Skin epidermis (tissue), 12 donors: ENCODE measurements around the gene EPHB3.
A peak's percentile ranks its signal among the peaks of the same experiment; 100 is the strongest.

ENCODE experiments used
- H3K27ac ChIP-seq, 21 experiments: fragments of 200-600 bp; sonication (generic) in 11 of 21; one replicate each; pipeline ENCODE4 v1.5.0; 2020; ENCODE audit warnings: mild to moderate bottlenecking in 3 of 21, inconsistent platforms in 2 of 21, moderate library complexity in 2 of 21
- H3K4me3 ChIP-seq, 7 experiments: fragments of 200-600 bp; sonication (generic) in 2 of 7; one replicate each; pipeline ENCODE4 v1.5.0; 2020; ENCODE audit warnings: inconsistent platforms in 2 of 7, mild to moderate bottlenecking in 2 of 7, moderate library complexity in 1 of 7

EPHB3 gene

DNA sequence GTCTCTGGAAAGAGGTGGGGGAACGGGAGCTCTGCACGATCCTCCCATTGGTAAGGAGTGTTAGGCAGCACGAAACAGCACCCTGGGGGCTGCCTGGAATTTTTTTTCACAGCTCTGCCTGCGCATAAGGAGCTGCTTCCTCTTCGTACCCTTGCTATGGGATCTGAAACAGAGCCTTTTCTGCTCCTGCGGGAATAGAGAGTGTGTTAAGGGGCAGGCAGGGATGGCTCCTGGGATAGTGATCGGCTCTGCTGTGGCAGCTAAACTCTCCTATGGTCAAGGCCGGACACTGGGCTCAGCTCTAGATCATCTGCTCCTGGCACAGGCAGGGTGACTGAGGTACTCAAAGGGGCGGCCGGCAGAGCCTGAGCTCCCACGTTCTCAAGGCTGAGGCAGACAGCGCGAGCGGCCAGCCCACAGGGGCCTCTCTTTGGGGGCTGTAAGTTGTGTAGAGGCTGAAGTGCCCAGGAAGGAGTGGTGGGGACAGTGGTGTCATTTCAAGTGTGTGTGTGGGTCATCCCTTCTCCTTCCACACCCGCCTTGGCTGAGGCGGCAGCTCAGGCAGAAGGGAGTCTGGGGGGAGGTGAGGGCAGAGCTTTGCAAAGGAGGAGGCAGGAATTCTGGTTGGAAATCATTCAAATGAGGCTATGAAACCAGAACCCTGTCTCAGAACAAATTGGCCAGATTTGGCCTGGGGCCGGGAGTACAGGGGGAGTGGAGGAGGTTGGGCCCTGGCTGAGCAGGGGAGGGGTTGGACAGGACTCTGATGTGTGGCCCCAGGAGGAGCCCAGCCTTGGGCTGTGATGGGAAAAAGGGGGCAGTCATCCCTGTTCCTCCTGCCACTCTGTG lies 31.0 kb downstream of the EPHB3 start:
- Histone ChIP-seq H3K27ac (peak overlapping the region in 7 of 21 experiments; percentile 9 to 64 (median 49)), H3K4me3 (no peak overlapping the region)

DNA sequence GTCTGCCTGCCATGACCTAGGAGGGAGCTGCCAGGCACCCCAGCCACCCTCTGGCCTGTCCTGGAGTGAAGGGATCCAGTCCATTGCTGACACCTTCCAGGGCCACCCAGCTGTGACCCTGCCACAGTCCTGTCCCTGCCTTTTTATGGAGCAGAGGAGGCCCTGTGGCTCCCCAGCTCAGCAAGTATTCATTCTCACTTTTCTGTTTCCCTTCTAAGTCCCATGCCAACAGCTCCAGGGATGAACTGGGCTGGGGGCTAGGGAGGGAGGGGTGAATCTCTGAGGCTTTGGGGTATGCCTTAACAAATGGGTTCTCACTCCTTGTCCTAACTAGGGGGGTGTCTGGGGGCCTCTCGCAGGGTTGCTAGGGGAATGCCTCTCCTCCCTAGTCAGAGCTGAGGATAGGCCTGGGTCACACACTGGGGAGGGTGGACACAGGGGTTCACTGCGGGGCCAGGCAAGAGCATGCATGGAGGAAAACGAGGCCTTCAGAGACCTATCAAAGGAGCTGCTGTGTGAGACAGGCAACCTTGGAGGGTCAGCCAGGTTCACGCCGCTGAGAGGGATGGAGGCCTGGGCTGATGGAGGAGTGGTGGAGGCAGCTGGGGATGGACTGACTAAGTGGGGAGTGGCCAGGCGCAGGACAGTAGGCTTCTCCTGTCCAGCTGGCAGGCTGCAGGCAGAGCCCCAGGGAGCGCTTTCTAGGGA lies 31.8 kb downstream of the EPHB3 start:
- peak overlapping the region in 7 of 21 experiments; percentile 24 to 71 (median 62) for H3K27ac ChIP-seq

DNA sequence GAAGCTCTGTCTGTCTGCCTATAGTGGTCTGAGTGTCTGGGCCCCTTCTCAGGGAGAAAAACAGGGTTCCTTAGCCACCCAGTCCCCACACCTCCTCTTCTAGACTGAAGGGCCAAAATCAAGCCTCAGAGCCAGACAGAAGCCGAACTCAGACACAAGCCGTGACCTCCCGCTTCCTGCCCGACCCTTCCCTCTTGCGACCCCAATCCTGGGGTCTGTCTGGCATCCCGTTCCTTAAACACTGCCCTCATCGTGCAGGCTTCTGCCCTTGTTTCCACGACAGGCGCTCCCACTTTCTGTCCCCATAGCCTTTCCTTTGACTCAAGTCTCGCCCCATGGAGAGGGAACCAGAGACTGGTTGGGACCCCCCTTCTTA lies 32.3 kb downstream of the EPHB3 start:
- H3K27ac ChIP-seq: peak overlapping the region in 5 of 21 experiments; percentile 9 to 71 (median 62)
- no peak overlapping the region for H3K4me3 ChIP-seq

More for the DNA sequence above, 31.8 kb downstream of the EPHB3 start:
- no peak overlapping the region for H3K4me3 ChIP-seq

DNA sequence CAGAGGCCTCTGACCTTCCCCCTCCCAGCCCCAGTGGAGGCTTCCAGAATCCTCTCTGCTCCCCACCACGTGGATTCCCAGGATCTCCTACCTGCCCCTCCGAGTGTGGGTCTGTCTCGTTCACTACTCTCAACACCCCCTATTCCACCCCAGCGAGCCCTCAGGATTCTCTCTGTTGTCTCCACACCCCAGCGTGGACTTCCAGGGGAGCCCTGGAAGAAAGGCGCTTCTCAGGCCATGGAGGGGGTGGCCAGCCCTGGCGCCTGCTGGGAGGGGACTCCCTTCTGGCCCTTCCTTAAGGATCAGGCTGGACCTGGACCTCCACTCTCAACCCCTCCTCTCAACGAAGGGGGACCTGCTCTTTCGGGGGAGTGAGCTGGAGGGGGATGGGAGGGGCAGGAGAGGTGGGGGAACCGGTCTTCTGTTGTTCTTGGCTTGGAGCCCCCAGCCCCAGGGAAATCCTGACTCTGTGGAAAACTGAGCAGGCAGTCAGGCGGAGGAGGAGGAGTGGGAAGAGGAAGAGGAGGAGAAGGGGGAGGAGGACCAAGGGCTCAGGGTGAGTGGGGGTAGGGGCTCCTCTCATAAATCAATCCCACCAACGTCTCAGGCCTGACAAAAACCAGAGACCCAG lies 32.9 kb downstream of the EPHB3 start:
- peak overlapping the region in 4 of 21 experiments; percentile 9 to 71 (median 40) for H3K27ac ChIP-seq
- no peak overlapping the region for H3K4me3 ChIP-seq

DNA sequence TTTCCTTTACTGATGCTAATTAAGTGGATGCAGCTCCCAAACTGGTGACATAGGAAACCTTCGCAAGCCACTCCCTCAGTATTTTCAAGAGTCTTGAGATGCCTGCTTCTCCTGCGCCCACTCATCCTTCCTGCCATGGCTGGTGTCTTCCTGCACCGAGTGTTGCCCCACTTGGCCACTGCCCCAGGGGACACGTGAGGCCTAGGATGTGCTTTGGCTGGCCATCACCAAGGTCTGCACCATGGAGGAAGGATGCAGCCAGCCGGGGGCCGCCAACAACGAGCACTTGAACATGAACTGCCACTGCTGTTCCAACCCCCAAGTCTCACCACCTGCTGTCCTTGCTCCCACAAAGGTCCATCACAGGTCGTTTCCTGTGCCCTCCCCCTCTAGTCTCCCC lies 34.1 kb downstream of the EPHB3 start:
- Histone ChIP-seq H3K4me3 (no peak overlapping the region), H3K27ac (peak overlapping the region in 1 of 21 experiments; percentile 39)

DNA sequence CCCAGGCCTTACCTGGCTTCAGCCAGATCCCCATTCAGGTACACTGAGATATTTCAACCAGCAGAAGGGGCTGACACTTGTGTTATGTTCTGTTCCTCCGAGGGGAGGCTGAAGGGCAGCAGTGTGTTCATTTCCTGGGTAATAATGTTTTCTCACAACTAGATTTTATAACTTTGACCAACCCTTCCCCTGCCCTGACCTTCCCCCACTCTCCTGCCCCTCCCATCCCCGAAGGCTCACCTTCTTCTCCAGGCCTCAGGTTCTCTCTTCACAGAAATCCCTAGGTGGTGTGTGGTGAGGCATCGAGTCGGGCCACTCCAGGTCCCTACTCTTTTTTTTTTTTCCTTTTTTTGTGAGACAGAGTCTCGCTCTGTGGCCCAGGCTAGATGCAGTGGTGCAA lies 34.6 kb downstream of the EPHB3 start:
- no peak overlapping the region for H3K27ac ChIP-seq
- no peak overlapping the region for H3K4me3 ChIP-seq

DNA sequence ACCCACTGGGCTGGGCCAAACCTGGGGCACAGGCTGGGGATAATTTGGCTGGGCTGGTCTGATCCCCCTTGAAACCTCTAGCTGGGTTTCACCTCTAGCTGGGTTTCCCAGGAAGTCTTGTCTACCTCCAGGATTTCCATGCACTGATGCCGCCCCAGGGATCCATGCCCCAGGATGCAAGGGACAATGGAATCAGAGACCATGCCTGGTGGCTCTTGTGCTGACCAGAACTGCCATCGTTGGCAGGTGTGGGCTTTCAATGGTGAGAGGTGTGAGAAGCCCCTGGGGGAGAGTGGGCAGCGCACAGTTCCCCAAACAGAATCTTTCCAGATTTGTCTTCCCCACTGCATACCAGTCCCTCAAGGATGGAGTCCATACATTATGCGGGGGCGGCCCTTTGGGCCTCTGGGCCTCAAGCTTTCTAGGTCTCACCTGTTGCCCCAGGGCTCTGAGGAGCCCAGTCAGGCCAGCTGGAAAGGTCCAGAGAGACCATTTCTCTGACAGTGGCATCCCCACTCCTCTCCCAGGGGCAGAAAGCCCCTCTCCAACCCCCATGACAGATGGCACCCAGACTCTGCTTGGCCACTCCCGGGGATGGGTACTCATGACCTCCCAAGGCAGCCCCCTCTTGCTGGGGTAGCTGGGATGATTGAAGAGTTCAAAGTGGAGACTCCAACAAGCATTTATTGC lies 35.4 kb downstream of the EPHB3 start:
- Histone ChIP-seq H3K4me3 (no peak overlapping the region), H3K27ac (peak overlapping the region in 2 of 21 experiments; percentile 3 to 60)

DNA sequence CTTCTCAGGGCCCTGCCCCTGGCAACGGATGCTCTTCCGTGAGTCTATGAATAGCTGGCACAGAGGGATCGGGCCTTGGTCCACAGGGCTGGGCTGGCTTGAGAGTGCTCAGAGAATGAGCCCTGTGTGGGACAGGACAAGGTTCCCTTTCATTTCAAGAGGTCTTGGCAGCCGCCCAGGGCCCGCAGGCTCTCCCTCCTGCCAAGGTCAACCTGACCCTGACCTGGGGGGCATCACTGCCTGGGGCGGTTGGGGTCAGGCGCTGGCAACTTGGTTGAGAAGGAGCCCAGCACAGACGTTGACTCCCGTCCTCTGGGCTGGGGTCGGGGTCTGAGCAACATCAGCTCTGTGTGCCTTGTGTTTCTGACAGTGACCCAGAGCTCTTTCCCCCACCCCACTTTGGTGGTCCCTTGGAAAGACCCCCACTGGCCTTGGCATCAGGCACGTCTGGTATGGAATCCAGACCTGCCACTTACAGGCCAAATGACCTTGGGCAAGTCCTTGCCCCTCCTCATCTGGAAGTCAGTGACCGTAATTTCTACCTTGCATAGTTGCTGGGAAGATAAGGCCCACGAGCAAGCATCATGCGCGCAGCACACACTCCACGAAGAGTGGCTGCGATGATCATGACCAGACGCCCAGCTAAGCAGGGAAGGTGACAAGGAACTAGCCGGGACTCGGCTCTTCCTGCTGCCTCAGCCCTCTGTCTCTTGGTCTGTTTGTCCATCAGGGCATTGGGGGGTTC lies 36.4 kb downstream of the EPHB3 start:
- H3K4me3 ChIP-seq: no peak overlapping the region
- H3K27ac ChIP-seq: peak overlapping the region in 3 of 21 experiments; percentile 25 to 73 (median 40)

DNA sequence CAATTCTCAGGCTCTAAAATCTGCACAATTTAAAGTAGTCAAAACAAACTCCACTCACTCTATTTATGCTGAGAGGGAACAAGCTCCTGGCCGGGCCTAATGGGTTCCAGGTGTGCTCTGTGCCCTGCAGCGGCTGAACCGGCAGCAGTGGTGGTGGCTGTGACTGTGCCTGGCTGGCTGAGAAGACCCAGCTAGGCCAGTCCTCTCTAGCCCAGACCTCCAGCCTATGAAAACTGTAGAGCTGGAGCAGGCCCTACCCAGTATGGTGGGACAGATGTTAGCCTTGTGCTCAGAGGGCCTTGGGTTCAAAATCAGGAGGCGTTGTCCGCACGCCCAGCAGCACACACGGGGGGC lies 37.0 kb downstream of the EPHB3 start:
- Histone ChIP-seq H3K4me3 (no peak overlapping the region), H3K27ac (peak overlapping the region in 4 of 21 experiments; percentile 25 to 73 (median 44))

DNA sequence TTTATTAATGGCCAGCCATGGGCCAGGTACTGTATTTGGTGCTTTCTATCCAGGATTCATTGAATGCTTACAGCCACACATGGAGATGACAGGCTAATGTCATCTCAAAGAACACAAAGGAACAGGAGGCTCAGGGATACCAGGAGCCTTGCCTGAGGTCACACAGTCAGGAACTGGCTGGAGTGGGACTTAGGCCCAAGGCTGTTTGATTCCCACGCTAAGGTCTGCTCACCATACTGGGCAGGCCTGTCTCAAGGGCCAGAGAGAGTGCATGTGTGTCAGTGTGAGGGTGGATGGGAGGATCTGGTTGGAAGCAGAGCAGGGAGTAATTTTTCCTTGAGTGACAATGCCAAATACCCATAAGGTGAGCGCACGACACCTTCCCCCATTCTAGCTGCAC lies 37.6 kb downstream of the EPHB3 start:
- peak overlapping the region in 3 of 21 experiments; percentile 40 to 73 (median 47) for H3K27ac ChIP-seq

DNA sequence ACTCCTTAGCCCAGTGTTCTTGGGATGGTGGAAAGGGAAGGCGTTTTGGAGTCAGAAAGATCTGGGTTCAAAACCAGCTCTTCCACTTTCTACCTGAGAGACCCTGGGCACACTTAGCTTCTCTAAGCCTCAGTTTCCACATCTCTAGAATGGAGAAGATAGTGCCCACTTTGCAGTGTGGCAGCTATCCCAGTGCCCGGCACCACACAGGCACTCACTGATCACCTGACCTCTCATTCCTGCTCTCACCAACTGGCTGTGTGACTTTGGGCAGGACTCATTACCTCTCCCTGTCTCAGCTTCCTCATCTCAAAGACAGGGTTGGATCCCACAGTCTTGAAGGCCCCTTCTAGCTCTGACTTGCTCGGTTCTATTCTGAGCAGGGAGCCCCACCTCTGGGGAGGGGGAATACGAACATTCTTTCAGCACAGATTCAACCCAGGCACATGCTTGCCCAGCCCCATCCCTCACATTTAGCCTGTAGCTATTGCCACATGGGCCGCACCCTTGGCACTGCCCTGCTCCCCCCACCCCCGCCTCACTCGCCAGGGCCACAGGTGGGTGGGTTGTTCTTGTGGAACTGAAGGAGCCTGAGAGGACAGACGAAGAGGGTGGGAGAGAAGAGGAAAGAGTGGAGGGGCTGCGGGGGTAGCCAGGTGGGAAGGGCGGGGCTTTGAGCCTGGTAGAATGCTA lies 39.2 kb downstream of the EPHB3 start:
- peak overlapping the region in 2 of 7 experiments; percentile 9 to 31 for H3K4me3 ChIP-seq
- H3K27ac ChIP-seq: peak overlapping the region in 12 of 21 experiments; percentile 39 to 89 (median 64)

More for the DNA sequence above, 37.6 kb downstream of the EPHB3 start:
- no peak overlapping the region for H3K4me3 ChIP-seq

DNA sequence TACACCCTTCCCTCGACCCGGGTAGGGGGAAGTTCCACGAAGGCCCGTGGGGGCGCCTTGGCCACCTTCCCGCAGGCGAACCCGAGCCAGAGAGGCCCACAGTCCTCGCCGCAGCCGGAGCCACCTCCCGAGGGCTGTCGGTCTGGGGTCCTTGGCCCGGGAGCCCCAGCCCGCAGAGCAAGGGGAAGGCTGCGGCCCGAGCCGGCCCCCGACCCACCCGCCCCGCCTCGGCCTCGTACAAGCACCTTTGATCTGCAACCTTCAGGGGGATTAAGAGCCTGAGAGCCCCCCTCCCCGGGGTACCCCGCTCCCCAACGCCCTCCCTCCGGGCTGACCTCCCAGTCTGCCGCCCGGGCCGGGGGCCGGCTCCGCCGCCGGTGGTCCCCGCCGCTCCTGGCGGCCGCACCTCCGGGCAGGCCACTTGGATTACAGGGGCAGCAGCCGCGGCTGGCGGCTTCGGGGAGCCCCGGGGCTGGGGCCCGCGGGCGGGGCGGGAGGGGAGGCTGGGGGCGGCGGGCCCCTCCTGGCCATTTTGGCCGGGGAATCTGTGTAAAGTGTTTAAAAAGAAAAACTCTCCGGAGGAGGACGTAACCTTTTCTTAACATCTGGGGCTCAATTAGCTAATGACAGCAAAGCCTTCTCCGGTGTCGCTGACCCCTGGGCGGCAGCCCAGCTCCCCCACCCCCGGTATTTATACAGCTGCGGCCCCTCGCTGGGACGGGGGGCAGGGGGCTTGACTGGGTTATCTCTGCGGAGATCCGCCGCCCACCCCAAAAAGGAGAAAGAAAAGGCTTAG lies 40.2 kb downstream of the EPHB3 start:
- Histone ChIP-seq H3K27ac (peak overlapping the region in 14 of 21 experiments; percentile 29 to 89 (median 70)), H3K4me3 (peak overlapping the region in 3 of 7 experiments; percentile 9 to 31 (median 12))

DNA sequence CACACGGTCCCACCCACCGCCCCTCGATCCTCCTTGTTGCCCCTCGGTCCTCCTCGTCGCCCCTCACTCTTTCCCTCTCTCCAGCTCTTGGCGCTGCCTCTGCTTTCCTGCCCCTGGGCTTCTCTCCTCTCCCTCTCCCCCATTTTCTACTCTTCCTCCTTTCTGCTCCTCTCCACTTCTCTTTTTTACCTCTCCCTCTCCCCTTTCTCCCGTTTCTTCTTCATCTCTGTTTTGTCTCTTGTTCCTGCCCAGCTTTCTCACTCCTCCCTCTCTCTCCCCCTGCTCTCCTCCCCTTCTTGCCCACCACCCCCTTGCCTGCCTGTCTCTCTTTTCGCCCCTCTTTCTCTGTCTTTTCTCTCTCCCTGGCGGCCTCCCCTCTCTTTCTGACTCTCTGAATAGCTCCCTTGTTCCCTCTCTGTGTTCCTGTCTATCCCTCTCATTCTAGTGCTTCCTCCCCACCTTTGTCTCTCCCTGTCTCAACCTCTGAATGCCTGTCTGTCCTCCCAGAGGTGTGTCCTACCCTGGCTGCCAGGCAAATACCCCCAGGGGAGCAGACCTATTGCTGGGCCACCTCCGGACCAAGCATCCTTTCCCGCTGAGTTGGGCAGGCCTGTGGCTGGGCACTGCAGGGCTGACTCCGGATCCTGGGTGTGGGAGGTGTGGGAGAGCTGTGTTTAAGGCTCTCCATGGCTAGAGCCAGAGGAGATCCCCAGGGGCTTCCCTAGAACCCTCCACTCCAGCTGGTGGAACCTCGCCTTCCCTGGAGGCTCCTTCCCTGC lies 41.0 kb downstream of the EPHB3 start:
- Histone ChIP-seq H3K4me3 (peak overlapping the region in 1 of 7 experiments; percentile 31), H3K27ac (peak overlapping the region in 13 of 21 experiments; percentile 29 to 89 (median 72))

DNA sequence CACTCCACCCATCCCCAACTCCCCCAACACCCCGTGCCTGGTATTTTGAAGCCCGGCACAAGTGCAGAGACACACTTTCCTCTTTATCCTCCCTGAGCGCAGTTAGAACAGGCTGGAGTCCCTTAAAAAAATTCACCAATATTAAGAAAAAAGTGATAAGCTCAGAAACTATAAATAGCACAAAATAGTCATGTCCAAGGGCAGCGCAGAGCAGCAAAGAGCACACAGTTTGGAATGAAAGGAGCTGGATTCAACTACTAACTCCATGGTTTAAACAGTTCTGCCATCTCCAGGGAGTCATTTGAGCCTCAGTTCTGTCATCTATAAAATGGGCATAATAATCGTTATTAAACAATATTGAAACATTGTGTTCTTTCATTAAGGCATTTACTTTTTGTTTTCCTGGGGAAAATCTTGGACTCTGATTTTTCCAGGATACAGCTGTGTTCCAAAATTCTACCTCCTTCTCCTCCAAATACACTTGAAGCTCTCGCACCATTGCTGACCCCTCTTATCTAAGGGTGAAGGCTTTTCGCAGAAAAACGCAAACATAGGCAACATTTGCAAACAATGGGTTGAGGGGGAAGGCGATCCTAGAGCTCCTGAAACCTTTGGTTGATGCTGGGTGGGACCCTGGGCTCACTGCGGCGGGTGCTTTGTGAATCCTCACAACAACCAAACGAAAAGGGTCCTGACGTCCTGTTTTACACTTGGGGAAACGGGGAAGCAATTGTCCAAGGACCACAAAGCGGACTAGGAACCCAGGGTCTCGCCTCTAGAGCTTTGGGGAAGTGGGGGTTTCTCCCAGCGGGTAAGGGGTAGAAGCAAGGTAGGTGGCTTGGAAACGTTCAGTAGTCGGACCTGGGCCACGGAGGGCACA lies 41.8 kb downstream of the EPHB3 start:
- peak overlapping the region in 9 of 21 experiments; percentile 38 to 89 (median 75) for H3K27ac ChIP-seq
- peak overlapping the region in 4 of 7 experiments; percentile 21 to 38 (median 31) for H3K4me3 ChIP-seq

DNA sequence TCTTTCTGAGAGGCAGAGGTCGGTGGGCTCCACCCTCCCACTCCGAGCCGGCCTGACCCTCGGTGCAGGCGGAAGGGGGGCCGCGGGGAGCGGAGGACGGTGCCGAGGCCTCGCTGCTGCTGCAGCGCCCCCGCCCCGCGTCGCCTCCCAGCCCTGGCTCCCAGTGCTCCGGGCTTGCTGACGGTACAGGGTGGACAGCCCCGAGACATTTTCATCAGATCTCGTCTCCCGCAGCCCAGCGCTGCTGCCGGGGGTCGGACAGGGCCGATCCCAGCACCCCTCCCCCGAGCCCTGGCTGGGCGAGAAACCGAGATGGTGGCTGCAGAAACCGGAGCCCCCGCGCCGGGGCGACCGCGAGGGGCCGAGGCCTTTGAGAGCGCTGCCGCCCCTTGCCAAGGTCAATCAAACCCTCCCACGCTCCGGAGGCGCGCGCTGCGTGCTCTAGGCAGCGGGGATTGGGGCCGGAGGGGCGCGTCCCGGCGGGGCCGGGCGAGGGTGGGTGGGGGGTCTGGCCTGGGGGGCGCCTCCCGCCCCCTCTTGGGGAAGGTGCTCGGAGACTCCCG lies 42.5 kb downstream of the EPHB3 start:
- Histone ChIP-seq H3K4me3 (peak overlapping the region; percentile 8 to 38 (median 26)), H3K27ac (peak overlapping the region in 16 of 21 experiments; percentile 7 to 87 (median 58))
